ENCODE measurements around the gene FAM219A. TPM values are rescaled to one million over a fixed set of nuclear protein-coding genes. Genes with fewer than 3 reads are reported as not detected.

Gene FAM219A
- total and polyA plus RNA-seq, 2 experiments from 2014 or later, result 9.5 to 15.0 TPM

- 91% methylated on average over 7 of the region's 7 CpGs for WGBS (ENCODE audit: low lambda C conversion rate, missing lambda C conversion rate)
- Histone ChIP-seq H3K27me3 (no peaks in the 10 kb centered on the region), H3K36me3 (replicated peaks; ENCODE audit: insufficient read depth, low read depth) (no peaks in the 10 kb centered on the region), H3K4me2 (no peak overlapping the region), H3K79me2 (no peaks in the 10 kb centered on the region), H3K9me3 (ENCODE audit: low read depth) (no peaks in the 10 kb centered on the region), H3K9me2 (replicated peaks; ENCODE audit: insufficient read depth) (no peaks in the 10 kb centered on the region), H4K20me1 (ENCODE audit: insufficient read depth, poor library complexity, severe bottlenecking) (no peaks in the 10 kb centered on the region), H2AFZ (no peak overlapping the region), H3K4me3 (no peak overlapping the region), H3K4me1 (ENCODE audit: insufficient read depth) (no peaks in the 10 kb centered on the region), H3K27ac (no peak overlapping the region)
- DNase-seq (ENCODE audit: low spot score), result no peak
- TF ChIP-seq EZH2phosphoT487 (IDR thresholded peaks at IDR 0.05; ENCODE audit: low read depth, severe bottlenecking, unreplicated experiment) (no peak), EZH2 (IDR thresholded peaks at IDR 0.05; ENCODE audit: borderline replicate concordance) (no peak), CTCF (IDR thresholded peaks at IDR 0.05; ENCODE audit: poor library complexity) (no peak)
Measured at GRCh38 chr9:34506623-34507022, 48.3 kb upstream of the FAM219A start.

GRCh38 chr9:34505370-34506120 lies 47.2 kb upstream of the FAM219A start:
- TF ChIP-seq CTCF (IDR thresholded peaks at IDR 0.05; ENCODE audit: poor library complexity), result no peak
- TF ChIP-seq EZH2phosphoT487 (IDR thresholded peaks at IDR 0.05; ENCODE audit: low read depth, severe bottlenecking, unreplicated experiment), result no peak
- no peak for TF ChIP-seq EZH2 (IDR thresholded peaks at IDR 0.05; ENCODE audit: borderline replicate concordance)
- H4K20me1 ChIP-seq (ENCODE audit: insufficient read depth, poor library complexity, severe bottlenecking), result no peaks in the 10 kb centered on the region
- H3K4me1 ChIP-seq (ENCODE audit: insufficient read depth), result no peaks in the 10 kb centered on the region
- H2AFZ ChIP-seq, result no peak overlapping the region
- H3K9me2 ChIP-seq (replicated peaks; ENCODE audit: insufficient read depth), result no peaks in the 10 kb centered on the region
- no peak overlapping the region for H3K4me2 ChIP-seq
- no peaks in the 10 kb centered on the region for H3K9me3 ChIP-seq (ENCODE audit: low read depth)
- H3K27ac ChIP-seq, result no peak overlapping the region
- H3K27me3 ChIP-seq, result no peaks in the 10 kb centered on the region
- H3K79me2 ChIP-seq, result no peaks in the 10 kb centered on the region
- H3K36me3 ChIP-seq (replicated peaks; ENCODE audit: insufficient read depth, low read depth), result no peaks in the 10 kb centered on the region
- DNase-seq (ENCODE audit: low spot score), result no peak
- 90% methylated on average over 5 of the region's 5 CpGs for WGBS (ENCODE audit: low lambda C conversion rate, missing lambda C conversion rate)
- no peak overlapping the region for H3K4me3 ChIP-seq

- H3K4me3 ChIP-seq, result no peak overlapping the region
- no peak overlapping the region for H3K27ac ChIP-seq
- TF ChIP-seq EZH2phosphoT487 (IDR thresholded peaks at IDR 0.05; ENCODE audit: low read depth, severe bottlenecking, unreplicated experiment) (no peak), CTCF (IDR thresholded peaks at IDR 0.05; ENCODE audit: poor library complexity) (no peak), EZH2 (IDR thresholded peaks at IDR 0.05; ENCODE audit: borderline replicate concordance) (no peak)
Measured at GRCh38 chr9:34503406-34503805, 45.0 kb upstream of the FAM219A start.

More at GRCh38 chr9:34503406-34503805, 45.0 kb upstream of the FAM219A start:
- no peaks in the 10 kb centered on the region for H3K79me2 ChIP-seq
- H2AFZ ChIP-seq, result no peak overlapping the region
- no peak for DNase-seq (ENCODE audit: low spot score)
- H3K27me3 ChIP-seq, result peaks cover 13% of the 10 kb centered on the region
- H3K4me2 ChIP-seq, result no peak overlapping the region
- no peaks in the 10 kb centered on the region for H4K20me1 ChIP-seq (ENCODE audit: insufficient read depth, poor library complexity, severe bottlenecking)
- no peaks in the 10 kb centered on the region for H3K36me3 ChIP-seq (replicated peaks; ENCODE audit: insufficient read depth, low read depth)
- no peaks in the 10 kb centered on the region for H3K9me2 ChIP-seq (replicated peaks; ENCODE audit: insufficient read depth)
- H3K9me3 ChIP-seq (ENCODE audit: low read depth), result no peaks in the 10 kb centered on the region
- no peaks in the 10 kb centered on the region for H3K4me1 ChIP-seq (ENCODE audit: insufficient read depth)

Data from hepatocyte (in vitro differentiated cells).